Skeletal muscle tissue (tissue), 4 donors: ENCODE measurements around the gene PADI2. TPM values are rescaled to one million over a fixed set of nuclear protein-coding genes. Genes with fewer than 3 reads are reported as not detected.

Experiments used
- H3K27ac ChIP-seq: one replicate; pipeline ENCODE4 v1.7.0; 2013; ENCODE audit warnings: mild to moderate bottlenecking, low read depth, low read length, inconsistent platforms
- H3K27me3 ChIP-seq, 3 donors: one replicate each; pipeline ENCODE4 v1.7.0; 2013; ENCODE audit warnings: low read length in 3 of 3; ENCODE audit not compliant: control insufficient read depth in 3 of 3, insufficient read depth in 3 of 3
- H3K36me3 ChIP-seq, 3 donors: one replicate each; pipeline ENCODE4 v1.7.0; 2013; ENCODE audit warnings: low read length in 3 of 3; ENCODE audit not compliant: control insufficient read depth in 3 of 3, insufficient read depth in 3 of 3
- H3K4me1 ChIP-seq, 3 donors: one replicate each; pipeline ENCODE4 v1.7.0; 2013; ENCODE audit warnings: low read length in 3 of 3, mild to moderate bottlenecking in 3 of 3; ENCODE audit not compliant: control insufficient read depth in 3 of 3, insufficient read depth in 3 of 3
- H3K4me3 ChIP-seq, 3 donors: one replicate each; pipeline ENCODE4 v1.7.0; 2013; ENCODE audit warnings: low read length in 3 of 3
- H3K9ac ChIP-seq, 3 donors: one replicate each; pipeline ENCODE4 v1.7.0; 2013; ENCODE audit warnings: low read length in 3 of 3, mild to moderate bottlenecking in 3 of 3, moderate library complexity in 2 of 3, low read depth in 1 of 3
- H3K9me3 ChIP-seq, 3 donors: one replicate each; pipeline ENCODE4 v1.7.0; 2013; ENCODE audit warnings: low read length in 3 of 3; ENCODE audit not compliant: control insufficient read depth in 3 of 3
- total RNA-seq: library from RNA; depleted of rRNA; stranded (reverse); fragments of >200 nt; gene quantifications from one replicate; pipeline ENCODE4 v1.2.3, GENCODE V29; 2014
- donor health status: Osteomylitis.

PADI2 gene
- total RNA-seq, 1 donor from 2014 or later, result 33.9 TPM

- Histone ChIP-seq H3K27me3 (peaks cover 0 to 3% (median 0%) of the 10 kb centered on the region in 3 donors), H3K9me3 (no peaks in the 10 kb centered on the region), H3K36me3 (peaks cover 36 to 68% (median 62%) of the 10 kb centered on the region in 3 donors), H3K27ac (peak overlapping the region; percentile 96), H3K9ac (peak overlapping the region in 1 of 3 donors; percentile 25), H3K4me1 (peaks cover 86 to 87% (median 86%) of the 10 kb centered on the region in 3 donors), H3K4me3 (no peak overlapping the region)
Measured at GRCh38 chr1:17095141-17095540, 24.1 kb downstream of the PADI2 start.

- peak overlapping the region; percentile 64 for H3K27ac ChIP-seq
- H3K36me3 ChIP-seq, result peaks cover 39 to 73% (median 64%) of the 10 kb centered on the region in 3 donors
- no peaks in the 10 kb centered on the region for H3K9me3 ChIP-seq
- H3K4me1 ChIP-seq, result peaks cover 81 to 82% (median 82%) of the 10 kb centered on the region in 3 donors
- peaks cover 0 to 3% (median 0%) of the 10 kb centered on the region in 3 donors for H3K27me3 ChIP-seq
- H3K9ac ChIP-seq, result peak overlapping the region in 2 of 3 donors; percentile 8 to 25
- no peak overlapping the region for H3K4me3 ChIP-seq
Measured at GRCh38 chr1:17094664-17095063, 24.6 kb downstream of the PADI2 start.

- Histone ChIP-seq H3K36me3 (peaks cover 45 to 79% (median 69%) of the 10 kb centered on the region in 3 donors), H3K27me3 (peaks cover 0 to 3% (median 0%) of the 10 kb centered on the region in 3 donors), H3K9ac (no peak overlapping the region), H3K9me3 (no peaks in the 10 kb centered on the region), H3K4me3 (no peak overlapping the region), H3K4me1 (peaks cover 74% of the 10 kb centered on the region in 3 donors), H3K27ac (peak overlapping the region; percentile 64)
Measured at GRCh38 chr1:17093822-17094393, 25.3 kb downstream of the PADI2 start.

DNA sequence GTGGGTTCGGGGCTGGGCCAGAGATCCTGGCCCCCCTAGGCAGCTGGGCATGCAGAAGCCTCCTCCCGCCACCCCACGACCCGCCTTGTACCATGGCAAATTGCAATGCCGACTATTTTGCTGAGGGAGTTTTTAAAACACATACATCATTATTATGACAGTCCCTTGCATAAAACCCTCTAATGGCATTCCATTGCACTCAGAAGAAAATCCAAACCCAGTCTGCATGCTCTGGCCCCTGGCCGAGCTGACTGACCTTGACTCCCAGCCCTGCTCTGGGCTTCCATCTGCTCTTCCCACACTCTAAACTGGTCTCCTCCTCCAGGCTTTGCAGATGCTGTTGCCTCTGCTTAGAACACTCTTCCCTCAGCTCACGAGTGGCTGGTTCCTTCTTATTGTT, 28.0 kb downstream of the PADI2 start:
- H3K36me3 ChIP-seq, result peaks cover 48 to 78% (median 78%) of the 10 kb centered on the region in 3 donors
- peak overlapping the region in 1 of 3 donors; percentile 51 for H3K9ac ChIP-seq

DNA sequence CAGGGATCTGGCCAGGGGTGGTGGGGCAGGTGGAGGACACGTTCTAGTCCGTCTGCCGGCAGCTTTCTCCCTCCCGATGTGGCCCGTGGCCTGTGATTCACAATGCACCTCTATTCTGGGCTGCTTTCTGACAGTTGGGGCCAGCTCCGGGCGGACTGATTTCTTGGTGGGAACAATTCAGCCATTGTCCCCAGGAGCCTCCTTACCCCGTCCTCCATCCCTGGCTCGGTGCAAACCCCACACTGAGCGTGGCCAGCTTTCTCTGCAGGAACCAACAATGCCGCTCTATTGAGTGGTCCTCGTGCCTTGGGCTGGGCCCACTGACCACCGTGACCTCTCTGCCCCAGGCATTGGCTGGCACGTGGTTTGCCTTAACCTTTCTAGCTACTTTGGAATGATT, 29.7 kb downstream of the PADI2 start:
- Histone ChIP-seq H3K4me3 (no peak overlapping the region), H3K27me3 (no peaks in the 10 kb centered on the region), H3K27ac (no peak overlapping the region), H3K9ac (peak overlapping the region in 1 of 3 donors; percentile 16), H3K4me1 (peaks cover 30 to 37% (median 31%) of the 10 kb centered on the region in 3 donors), H3K9me3 (no peaks in the 10 kb centered on the region), H3K36me3 (peaks cover 52 to 78% (median 74%) of the 10 kb centered on the region in 3 donors)

More for the DNA sequence above, 28.0 kb downstream of the PADI2 start:
- Histone ChIP-seq H3K9me3 (no peaks in the 10 kb centered on the region), H3K4me3 (no peak overlapping the region), H3K4me1 (peaks cover 47 to 49% (median 47%) of the 10 kb centered on the region in 3 donors), H3K27ac (peak overlapping the region; percentile 21), H3K27me3 (peaks cover 0 to 3% (median 0%) of the 10 kb centered on the region in 3 donors)

DNA sequence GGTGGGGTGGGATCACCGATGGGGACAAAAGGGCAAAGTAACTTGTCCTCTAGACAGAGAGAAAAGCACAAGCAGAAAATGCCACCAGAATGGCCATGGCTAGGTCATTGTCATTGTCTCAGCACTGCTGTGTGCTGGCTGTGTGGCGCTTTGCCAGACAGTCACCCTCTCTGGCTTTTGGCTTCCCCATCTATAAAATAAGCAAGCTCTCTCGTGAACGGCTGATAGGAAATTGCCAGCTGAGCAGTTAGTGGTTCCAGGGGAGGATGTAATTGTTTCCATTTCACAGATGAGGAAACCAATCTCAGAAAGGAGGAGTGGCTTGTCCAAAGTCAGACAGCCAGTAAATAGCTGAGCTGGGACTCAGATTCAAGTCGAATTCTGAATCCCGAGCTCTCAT, 32.5 kb downstream of the PADI2 start:
- H3K27me3 ChIP-seq, result no peaks in the 10 kb centered on the region
- H3K27ac ChIP-seq, result no peak overlapping the region
- H3K4me3 ChIP-seq, result no peak overlapping the region
- H3K4me1 ChIP-seq, result peaks cover 29 to 36% (median 32%) of the 10 kb centered on the region in 3 donors
- H3K9me3 ChIP-seq, result no peaks in the 10 kb centered on the region
- peaks cover 59 to 83% (median 73%) of the 10 kb centered on the region in 3 donors for H3K36me3 ChIP-seq
- no peak overlapping the region for H3K9ac ChIP-seq

GRCh38 chr1:17084787-17085186, 34.5 kb downstream of the PADI2 start:
- Histone ChIP-seq H3K4me3 (no peak overlapping the region), H3K4me1 (peaks cover 26 to 40% (median 32%) of the 10 kb centered on the region in 3 donors), H3K27me3 (no peaks in the 10 kb centered on the region), H3K27ac (peak overlapping the region; percentile 39), H3K36me3 (peaks cover 61 to 76% (median 64%) of the 10 kb centered on the region in 3 donors), H3K9ac (no peak overlapping the region), H3K9me3 (no peaks in the 10 kb centered on the region)

DNA sequence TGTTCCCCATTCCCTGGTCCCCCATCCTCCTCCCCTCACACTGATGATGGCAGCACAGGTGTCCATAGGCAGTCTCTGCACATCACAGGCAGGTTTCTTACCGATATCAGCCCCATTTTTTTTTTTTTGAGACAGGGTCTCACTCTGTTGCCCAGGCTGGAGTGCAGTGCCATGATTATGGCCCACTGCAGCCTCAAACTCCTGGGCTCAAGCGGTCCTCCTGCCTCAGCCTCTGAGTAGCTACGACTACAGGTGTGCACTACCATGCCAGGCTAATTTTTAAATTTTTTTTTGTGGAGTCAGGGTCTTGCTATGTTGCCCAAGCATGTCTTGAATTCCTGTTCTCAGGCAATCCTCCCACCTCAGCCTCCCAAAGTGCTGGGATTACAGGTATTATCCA, 36.5 kb downstream of the PADI2 start:
- Histone ChIP-seq H3K27me3 (no peaks in the 10 kb centered on the region), H3K4me3 (no peak overlapping the region), H3K36me3 (peaks cover 57 to 69% (median 64%) of the 10 kb centered on the region in 3 donors), H3K9me3 (no peaks in the 10 kb centered on the region), H3K9ac (peak overlapping the region in 1 of 3 donors; percentile 34), H3K27ac (no peak overlapping the region), H3K4me1 (peaks cover 26 to 40% (median 32%) of the 10 kb centered on the region in 3 donors)

DNA sequence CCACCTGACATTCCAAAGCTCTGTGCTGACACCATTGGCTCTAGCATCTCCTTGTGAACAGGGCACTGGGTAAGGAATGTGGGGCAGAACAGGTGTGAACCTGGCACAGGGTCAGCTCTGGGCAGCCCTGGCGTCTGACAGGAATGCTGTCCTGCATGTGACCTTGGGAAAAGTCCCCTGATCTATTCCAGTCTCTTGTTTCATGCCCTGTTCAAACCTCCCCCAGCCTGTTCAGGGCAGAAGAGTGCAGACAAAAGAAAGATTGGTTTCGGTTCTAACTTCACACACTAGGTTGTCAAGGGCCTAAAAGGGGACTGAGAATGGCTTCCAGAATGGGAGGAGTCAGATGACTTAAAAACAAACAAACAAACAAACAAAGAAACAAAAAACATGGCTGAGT, 37.8 kb downstream of the PADI2 start:
- H3K27me3 ChIP-seq, result no peaks in the 10 kb centered on the region
- H3K4me1 ChIP-seq, result peaks cover 26 to 40% (median 32%) of the 10 kb centered on the region in 3 donors
- H3K4me3 ChIP-seq, result no peak overlapping the region
- H3K27ac ChIP-seq, result peak overlapping the region; percentile 59
- no peaks in the 10 kb centered on the region for H3K9me3 ChIP-seq
- peak overlapping the region in 1 of 3 donors; percentile 34 for H3K9ac ChIP-seq
- peaks cover 64 to 73% (median 66%) of the 10 kb centered on the region in 3 donors for H3K36me3 ChIP-seq

DNA sequence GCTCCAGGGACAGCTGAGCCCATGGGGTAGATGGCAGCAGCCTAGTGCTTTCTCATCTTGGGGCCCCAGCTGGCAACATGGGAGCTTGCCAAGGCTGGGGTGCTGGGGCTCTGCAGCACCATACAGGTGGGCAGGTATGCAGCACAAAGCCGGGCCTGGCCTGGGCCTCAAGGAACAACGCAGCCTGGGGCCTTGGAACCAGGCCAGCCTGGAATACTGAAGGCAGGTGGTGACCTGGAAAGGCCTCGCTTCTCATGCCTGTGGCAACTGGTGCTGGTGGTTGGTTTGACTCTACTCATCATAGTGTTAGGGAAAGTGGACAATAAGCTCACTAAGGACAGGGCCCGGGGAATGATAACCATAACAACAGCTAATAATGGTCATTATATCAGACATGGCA, 38.4 kb downstream of the PADI2 start:
- H3K4me1 ChIP-seq, result peaks cover 26 to 40% (median 32%) of the 10 kb centered on the region in 3 donors
- H3K9ac ChIP-seq, result peak overlapping the region in 1 of 3 donors; percentile 16
- peak overlapping the region; percentile 59 for H3K27ac ChIP-seq
- peaks cover 60 to 69% (median 62%) of the 10 kb centered on the region in 3 donors for H3K36me3 ChIP-seq
- no peaks in the 10 kb centered on the region for H3K27me3 ChIP-seq
- H3K9me3 ChIP-seq, result no peaks in the 10 kb centered on the region
- no peak overlapping the region for H3K4me3 ChIP-seq
